HG03108 (cell line): ENCODE data around the gene CHD1.

ENCODE experiments used
- ATAC-seq: cut with Tn5 transposase; IDR thresholded peaks from one replicate; pipeline ENCODE4 v1.9.1; 2021; ENCODE audit warnings: moderate library complexity; ENCODE audit not compliant: unreplicated experiment

Gene CHD1

DNA sequence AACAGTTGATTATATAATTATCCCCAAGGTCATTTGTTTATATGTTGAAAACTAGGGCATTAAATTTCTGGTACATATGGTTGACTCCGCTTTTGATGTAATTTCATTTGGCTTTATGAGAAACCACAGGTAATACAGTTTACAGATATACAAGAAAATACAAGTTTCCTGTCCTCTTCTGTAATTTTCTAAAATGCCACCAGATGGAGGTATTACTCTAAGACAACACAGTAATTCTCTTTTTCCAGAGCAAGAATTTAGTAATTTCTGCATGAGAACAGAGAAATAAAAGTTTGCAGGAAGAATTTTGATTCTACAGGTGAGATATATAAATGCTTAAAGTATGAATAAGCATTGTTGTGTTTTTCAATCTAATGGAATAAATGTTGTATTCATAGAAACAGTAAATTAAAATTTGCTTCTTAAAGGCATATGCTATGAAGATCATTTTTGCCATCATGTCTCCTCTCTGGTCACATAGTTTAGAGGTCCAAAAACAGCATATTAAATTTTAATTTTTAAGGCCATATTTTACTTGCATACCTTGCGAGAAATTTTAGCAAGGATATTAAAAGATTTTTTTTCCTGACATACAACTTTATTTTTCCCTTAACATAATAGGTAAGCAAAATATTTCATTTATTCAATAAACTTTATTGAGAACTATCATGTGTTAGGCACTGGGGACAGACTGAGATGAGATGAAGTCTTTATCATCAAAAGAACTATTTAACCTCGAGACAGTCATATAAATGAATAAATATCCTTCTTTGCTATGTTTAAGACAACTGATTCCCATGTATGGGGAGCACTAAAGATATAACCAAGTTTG lies 22.7 kb downstream of the CHD1 start:
- ATAC-seq, result peak; percentile 53

DNA sequence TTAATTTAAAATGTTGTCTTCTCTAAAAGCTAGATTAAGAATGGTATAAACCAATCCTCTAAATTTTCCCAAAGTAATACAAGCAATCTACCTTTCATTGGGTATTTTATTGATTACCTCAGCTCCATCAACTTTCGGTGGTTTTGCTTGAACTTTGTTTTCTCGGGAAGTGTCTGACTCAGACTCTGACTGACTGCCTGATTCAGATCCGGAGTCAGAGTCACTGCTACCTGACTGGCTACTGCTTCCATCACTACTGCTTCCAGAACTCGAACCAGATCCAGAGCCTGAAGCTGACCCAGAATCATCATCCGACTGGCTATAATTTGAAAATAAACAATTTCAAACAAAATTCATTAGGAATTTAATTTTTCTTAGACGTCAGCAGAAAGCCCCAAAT lies 24.0 kb downstream of the CHD1 start:
- ATAC-seq, result no peak

DNA sequence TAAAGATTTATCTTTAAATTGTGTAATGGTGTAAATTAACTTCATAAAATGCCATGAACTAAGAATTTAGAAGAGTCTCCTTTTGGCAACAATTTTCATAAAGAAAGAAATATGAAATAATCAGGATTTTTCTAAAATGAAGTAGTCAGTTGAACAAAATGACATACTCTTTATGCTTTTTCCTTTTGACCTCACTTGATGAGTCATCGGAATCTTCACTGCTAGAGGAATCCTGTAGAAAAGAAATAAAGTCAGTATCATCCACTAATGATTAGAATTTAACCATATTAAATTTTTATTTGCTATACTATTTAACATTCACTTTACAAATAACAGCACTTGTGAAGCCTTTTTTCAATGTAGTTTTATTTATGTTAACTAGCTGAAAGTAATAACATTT lies 26.1 kb downstream of the CHD1 start:
- ATAC-seq, result no peak

DNA sequence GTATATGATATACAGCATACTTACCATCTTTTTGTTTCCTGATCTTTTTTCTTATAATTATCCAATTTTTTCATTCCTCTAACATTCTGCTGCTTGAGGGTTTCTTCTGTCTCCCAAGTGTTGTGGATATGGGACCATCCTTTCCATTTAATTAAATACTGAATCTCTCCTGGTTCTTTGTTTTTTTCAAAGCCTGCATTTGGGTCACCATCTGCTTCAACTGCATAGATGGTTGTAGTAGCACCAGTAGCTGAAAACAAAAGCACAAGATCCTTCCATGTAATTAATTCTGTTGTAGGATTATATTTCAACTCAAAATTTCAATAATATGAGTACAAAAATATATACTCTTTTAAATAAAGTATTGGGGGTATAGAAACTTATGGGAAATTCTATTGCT lies 29.4 kb downstream of the CHD1 start:
- no peak for ATAC-seq

DNA sequence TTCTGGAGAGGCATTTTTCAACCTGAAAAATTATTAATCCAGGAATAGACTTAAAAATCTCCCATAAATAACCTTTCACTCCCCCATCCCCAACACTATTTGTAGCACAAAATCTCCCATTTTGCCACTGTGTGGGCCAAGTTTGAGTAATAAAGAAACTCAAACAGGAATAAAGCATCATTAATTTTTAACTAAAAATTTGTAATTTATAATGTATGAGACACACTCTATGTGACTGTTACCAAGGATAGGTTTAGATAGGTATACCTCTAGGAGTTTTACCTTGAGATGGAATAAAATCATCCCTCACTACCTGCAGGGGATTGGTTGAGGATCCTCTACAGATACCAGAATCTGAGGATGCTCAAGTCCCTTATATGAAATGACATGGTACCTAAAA lies 30.1 kb downstream of the CHD1 start:
- no peak for ATAC-seq

DNA sequence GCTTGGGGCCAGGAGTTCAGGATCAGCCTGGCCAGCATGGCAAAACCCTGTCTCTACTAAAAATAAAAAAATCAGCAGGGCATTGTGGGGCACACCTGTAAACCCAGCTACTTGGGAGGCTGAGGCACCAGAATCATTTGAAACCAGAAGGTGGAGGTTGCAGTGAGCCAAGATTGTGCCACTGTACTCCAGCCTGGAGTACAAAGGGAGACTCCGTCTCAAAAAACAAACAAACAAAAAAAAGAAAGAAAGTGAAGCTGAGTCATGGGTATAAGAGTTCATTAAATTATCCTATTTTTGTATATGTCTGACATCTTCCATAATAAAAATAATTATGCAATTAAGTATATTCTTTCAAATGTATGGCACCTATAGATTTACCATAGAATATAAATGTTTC lies 37.2 kb downstream of the CHD1 start:
- no peak for ATAC-seq

DNA sequence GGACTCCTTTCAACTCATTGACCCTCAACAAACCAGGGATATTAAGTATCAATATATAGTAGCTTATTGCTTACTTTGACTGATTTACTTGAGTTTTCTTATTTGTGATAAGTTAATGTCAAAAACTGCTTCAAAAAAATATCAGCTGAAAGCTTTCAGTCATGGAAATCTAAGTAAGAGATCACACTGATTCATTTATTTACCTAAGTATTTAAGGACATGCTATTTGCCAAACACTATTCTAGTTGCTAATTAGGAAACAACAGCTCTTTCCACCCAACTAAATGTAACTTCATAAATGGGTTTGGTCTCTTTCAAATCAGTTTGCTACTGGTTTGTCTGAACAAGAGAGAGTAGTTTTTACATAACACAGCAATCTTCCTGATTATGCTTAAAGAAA lies 48.2 kb downstream of the CHD1 start:
- ATAC-seq, result no peak

DNA sequence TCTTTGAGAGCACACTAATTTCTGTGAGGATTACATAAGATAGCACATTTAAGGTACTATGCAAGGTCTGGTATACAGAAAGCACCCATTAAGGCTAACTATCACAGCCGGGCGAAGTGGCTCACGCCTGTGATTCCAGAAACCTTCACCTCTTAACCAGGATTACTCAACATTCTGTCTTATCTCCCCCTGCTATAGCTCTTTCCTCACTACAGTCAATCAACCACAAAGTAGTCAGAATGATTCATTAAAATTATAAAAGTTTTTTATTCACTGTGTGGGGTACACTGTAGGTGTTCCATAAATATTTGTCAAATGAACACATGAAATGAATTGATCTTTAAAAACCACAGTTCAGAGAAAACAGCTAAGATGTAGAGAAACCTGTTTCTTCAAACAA lies 48.7 kb downstream of the CHD1 start:
- no peak for ATAC-seq

DNA sequence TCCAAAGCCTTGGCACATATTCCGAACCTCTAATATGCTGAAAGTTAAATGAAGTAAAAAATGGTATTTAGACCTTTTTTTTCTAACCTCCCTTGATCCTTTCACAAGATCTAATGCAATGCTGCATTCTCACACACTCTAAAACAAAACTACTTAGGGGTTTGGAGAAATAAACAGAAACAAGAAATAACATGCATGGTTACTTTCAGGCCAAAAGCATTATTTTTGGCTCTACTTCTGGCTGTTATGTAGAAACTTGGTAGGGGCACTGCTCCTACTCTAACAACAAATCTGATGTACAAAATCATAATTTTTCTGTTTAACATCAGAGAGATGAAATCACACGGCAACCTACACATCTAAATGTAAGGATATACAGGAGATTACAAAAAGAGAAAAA lies 51.2 kb downstream of the CHD1 start:
- no peak for ATAC-seq

DNA sequence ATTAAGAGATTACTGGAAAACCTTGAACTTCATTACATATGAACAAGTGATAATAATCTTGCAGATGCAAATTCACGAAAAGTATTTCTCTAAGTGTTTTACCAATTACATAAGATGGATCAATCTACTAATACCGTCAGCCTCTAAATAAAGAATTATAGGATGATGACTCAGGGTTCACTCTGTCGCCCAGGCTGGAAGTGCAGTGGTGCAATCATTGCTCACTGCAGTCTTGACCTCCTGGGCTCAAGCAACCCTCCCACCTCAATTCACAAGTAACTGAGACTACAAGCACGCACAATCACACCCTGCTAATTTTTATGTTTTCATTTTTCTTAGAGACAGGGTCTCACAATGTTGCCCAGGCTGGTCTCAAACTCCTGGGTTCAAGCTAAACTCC lies 56.1 kb downstream of the CHD1 start:
- ATAC-seq, result no peak

DNA sequence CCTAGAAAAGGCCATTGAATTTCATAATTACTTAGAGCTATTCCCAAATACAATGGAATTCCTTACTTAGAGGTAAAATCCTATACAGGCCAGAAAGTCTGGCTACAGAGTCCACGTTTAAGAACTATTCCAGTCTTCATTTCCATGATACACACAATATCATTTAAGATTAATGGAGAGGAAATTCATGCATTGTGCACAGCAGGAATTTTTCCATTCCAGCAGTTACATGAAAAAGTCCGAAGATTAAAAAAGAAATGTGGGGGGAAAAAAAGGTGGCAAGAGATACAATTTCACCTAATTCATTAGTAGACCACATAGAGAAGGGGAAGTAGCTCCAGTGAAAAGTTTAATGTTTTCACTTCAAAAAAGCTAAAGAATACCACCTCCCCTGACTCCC lies 63.1 kb downstream of the CHD1 start:
- ATAC-seq, result no peak

DNA sequence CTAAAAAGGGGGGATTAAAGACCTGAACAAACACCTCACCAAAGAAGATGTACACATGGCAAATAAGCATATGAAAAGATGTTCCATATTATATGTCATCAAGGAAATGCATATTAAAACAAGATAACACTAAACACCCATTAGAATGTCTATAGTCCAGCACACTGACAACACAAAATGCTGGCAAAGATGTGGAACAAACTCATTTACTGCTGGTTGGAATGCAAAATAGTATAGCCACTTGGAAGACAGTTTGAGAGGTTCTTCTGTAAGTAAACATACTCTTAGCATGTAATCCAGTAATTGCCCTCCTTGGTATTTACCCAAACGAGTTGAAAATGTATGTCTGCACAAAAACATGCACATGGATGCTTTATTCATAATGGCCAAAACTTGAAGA lies 81.8 kb downstream of the CHD1 start:
- ATAC-seq, result no peak

DNA sequence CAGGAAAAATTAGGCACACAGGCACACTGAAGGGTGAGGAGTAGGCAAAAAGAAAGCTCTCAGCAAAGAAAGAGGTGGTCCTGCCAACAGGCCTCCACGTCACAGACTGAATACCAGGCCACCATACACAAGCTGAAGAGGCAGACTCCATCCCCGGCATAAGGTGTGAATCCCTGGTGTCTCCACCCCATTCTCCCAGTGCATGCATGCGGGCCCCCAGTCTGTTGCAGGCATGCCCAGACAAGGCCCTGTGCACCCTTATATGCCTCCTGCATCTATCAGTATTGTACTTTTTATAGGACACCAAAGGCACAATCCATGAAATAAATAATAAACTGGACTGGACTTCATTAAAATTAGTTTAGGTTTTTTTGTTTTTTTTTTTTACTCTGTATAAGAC lies 82.3 kb downstream of the CHD1 start:
- ATAC-seq, result no peak

DNA sequence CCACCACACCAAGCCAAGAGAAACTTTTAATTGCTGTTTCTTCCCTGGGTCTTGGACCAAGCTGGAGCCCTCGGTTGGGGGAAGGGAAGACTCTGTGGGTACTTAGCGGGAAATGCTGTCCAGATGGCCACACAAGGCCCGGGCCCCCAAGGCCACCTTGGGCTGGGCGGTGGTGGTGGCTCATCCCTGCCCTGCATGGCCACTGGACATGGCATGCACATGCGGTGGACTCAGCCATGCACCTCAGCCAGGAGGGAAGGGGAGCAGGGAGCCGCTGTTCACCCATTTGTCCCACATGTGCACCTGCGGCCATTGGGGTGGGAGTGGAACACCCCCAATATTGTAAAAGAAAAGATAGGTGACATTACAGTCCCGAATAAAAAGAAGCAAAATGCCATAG lies 82.9 kb downstream of the CHD1 start:
- ATAC-seq, result no peak

DNA sequence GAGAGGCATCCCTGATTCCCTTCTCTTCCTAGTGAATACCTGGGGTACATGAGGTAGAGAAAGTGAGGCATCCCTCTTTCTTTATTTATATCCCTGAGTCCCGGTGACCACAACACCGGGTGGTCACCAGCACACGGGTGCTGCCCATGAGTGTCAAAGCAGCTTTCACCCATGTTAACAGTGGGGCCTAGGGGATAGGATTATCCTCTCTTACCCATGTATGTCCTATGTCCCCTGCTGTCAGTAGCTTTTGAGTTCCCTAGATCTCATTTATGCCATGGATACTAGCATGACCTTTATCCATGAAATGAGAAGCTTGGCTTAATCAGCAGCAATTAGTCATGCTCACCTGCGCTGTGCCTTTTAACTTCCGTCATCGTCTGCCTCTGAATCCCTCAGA lies 83.9 kb downstream of the CHD1 start:
- no peak for ATAC-seq

DNA sequence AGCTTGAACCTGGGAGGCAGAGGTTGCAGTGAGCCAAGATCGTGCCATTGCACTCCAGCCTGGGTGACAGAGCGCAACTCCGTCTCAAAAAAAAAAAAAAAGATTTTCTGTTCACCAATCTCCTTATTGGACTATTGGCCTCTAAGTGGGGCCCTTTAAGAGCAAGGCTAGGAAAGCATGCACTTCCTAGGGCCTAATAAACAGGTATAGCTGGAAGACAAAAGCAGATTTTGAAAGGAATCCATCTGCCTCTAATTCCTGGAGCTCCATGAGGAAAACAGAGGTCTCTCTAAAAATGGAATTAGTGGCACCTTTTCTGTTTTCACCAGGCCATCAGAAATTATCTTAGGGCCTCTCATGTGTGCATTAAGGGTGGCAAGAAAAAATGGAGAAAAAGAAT lies 85.3 kb downstream of the CHD1 start:
- ATAC-seq, result no peak

DNA sequence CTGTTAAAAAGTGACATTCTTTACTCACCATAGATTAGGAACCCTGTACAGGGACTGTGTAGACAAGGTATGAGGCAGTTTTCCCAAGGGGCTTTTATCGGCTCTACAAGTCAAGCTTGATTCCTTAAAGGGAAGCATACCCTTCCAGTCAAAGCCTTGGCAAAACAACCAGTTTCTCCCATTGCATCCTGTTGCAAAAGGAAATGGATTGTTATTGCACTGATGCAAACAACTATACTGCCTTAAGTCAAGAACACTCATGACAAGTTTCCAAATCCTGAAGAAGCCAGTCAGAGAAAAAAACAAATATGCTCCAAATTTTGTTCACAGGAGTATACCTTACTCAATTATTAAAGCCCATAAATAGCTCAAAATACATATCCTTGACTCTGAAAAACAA lies 87.9 kb downstream of the CHD1 start:
- ATAC-seq, result no peak

DNA sequence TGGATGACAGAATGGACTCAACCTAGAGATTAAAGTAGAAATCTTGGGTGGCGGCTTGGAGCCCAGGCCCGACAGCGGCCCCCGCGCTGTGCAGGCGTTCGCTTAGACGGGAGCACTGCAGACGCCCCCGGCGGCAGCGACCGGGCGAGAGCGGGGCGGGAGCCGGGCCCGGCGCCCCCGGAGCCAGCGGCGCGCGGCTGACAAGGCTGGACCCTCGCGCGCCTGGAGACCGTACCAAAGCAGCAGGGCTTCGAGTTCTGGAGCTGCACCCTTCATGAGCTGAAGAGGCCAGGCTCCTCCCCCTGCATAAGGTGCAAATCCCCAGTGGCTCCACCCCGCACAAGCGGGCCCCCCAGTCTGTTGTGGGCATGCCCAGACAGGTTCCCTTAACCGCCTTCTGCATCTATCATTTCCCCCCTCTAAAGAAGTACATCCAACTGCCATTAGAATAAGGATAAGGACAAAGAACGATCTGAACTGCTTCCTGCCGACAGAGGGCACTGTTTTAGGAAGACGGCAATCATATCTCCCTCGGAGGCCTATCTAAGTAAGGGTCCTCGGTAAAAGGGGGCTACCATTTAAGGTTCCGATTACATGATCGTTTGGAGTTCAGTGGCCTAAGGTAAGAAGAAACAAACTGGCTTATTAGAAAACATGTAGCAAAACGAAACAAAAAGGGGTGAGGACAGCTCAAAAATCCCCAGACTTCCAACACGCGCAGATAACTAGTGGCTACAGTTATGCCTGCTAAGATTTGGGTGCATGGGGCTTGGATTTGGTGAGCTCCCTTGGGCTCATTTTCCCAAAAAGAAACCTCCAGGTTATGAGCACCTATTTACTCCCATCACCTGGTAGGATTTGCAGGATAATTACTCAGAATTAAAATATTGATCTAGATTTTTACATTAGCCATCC lies 89.1 kb downstream of the CHD1 start:
- no peak for ATAC-seq

DNA sequence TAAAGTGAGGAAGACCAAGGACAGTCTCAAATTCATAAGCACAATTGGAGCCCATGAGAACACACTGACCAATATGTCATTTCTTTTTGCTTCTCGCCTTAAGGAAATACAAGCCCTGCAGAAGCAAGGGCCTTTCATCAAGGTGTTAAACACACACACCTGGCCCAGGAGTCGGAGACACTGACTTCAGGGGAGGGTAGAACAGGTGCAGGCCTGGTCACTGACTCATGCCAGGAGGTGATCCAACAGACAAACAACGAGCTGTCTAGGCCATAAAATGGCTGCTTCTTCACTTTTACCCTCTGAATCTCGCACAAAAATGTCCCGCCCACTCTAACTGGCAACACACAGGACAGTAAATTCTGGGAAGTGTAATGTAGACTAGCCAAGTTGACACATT lies 92.6 kb downstream of the CHD1 start:
- ATAC-seq, result no peak

DNA sequence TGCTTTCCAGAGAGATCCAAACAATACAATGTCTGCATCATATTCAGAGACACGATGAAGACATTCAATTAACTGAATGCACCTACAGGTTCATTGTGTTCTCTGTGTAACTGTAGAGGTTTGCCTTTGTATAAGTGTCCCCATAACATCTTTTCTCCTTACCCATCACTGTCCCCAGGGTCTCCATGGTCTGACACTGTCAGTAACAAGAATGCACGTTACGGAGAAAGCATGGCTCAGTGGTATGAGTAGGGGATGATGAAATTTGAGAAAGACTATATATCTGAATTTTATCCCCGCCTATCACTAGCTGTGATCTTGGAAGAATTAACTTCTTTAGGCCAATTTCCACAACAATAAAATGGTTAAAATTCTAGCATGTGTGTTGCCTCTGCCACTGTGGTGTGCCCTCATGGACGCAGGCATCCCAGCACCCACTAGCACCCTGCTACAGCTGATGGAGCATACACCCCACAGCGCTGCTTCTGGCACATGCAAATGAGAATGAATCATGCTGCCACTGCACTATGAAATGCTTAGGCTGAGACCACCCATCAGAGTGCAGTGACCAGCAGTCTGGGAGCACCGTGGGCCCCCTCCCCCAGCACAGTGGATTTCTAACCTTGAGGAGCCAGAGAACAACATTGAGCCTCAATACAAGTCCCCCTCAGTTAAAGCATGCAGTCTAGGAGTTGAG lies 101.1 kb downstream of the CHD1 start:
- no peak for ATAC-seq

DNA sequence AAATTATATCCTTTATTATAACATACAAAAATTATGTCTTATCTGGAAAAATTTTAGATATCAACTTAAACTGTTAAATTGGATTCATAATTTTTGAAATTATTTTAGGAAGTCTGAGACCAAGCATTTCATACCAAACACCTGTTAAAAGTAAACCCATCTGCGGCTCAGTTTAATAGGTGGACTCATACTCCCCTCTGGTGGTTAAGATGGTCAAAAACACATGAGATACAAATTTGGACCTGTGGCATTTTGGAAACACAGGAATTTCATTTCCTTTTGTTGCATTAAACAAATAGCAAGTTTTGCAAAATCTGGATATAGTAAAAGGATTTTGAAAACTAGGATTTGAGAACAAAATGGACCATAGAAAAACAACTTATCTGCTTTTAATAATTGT lies 101.6 kb downstream of the CHD1 start:
- ATAC-seq, result no peak
